Measurements from ENCODE around the gene HNRNPLL.

HNRNPLL gene

GRCh38 chr2:38598200-38598990, 4.3 kb downstream of the HNRNPLL start:
- no peak for DNase-seq (ENCODE audit: extremely low read depth in 1 of 2, low read depth in 1 of 2)

- no peak for DNase-seq (ENCODE audit: extremely low read depth in 1 of 2, low read depth in 1 of 2)
Measured at GRCh38 chr2:38597115-38597514, 5.6 kb downstream of the HNRNPLL start.

DNA sequence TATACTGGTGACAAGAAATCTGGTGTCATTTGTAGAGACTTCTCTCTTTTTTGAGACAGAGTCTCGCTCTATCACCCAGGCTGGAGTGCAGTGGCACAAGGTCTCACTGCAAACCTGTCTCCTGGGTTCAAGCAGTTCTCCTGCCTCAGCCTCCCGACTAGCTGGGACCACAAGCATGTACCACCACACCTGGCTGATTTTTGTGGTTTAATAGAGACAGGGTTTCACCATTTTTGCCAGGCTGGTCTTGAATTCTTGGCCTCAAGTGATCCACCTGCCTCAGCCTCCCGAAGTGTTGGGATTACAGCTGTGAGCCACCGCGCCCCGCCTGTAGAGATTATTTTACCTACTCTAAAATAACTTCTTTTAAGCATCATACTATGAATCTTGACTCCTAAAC, 6.5 kb downstream of the HNRNPLL start:
- DNase-seq (ENCODE audit: extremely low read depth in 1 of 2, low read depth in 1 of 2) = no peak

- DNase-seq (ENCODE audit: extremely low read depth in 1 of 2, low read depth in 1 of 2) = no peak
Measured at GRCh38 chr2:38592951-38593350, 9.8 kb downstream of the HNRNPLL start.

DNA sequence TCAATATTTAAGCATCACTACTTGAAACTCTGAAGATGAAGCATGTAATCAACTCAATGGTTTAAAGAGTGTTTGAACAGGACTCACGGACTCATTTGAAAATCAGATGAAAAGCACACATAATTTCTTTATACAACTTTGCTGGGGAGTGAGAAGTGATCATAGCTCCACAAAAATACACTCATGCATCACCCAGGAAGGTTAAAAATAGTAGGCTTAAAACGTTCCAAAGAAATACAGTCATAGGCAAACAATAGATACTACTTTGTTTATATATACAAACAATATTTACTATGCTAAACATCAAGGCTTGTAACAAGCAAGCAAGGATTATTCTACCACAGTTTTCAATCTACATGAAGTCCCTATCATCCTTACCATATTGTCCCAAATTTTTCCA, 11.6 kb downstream of the HNRNPLL start:
- no peak for DNase-seq (ENCODE audit: extremely low read depth in 1 of 2, low read depth in 1 of 2)

GRCh38 chr2:38590053-38590452, 12.7 kb downstream of the HNRNPLL start:
- DNase-seq (ENCODE audit: extremely low read depth in 1 of 2, low read depth in 1 of 2) = no peak

DNA sequence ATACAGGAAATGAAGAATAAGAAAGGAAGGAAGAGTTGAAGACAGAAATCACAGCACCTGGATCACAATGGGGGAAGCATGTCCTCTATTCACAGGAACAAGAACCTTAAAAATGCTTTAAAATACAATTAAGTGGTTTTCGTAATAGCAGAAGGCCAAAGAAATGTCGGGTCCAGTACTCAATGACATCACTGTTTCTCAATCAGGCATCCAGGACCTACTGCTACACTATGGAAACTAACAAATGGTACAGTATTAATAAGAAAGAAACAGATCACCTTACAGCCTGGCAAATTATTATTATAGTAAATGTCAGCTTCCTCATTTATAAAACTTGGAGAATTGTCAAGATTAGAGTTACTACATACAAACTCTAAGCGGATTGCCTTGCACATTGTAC, 15.8 kb downstream of the HNRNPLL start:
- no peak for DNase-seq (ENCODE audit: extremely low read depth in 1 of 2, low read depth in 1 of 2)

- no peak for DNase-seq (ENCODE audit: extremely low read depth in 1 of 2, low read depth in 1 of 2)
Measured at GRCh38 chr2:38584881-38585280, 17.8 kb downstream of the HNRNPLL start.

GRCh38 chr2:38583994-38584393, 18.7 kb downstream of the HNRNPLL start:
- no peak for DNase-seq (ENCODE audit: extremely low read depth in 1 of 2, low read depth in 1 of 2)

DNA sequence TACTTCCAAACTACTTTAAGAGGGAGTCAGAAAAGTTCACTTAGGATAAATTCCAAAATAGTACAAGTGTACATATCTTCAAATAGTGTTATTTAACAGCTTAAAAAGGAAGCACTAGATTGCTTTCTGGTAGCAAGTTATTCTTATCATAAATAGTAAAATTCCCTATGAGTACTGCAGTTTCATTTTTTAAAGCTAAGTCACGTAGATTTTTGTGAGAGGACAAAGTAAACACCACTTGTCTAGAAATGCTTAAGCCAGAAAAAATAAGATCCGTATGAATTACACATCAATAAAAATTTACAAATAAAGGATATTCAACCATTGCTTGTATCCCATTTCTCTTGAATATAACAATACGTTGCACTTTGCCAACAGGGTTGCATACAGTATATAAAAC, 19.2 kb downstream of the HNRNPLL start:
- DNase-seq (ENCODE audit: extremely low read depth in 1 of 2, low read depth in 1 of 2) = no peak

- DNase-seq (ENCODE audit: extremely low read depth in 1 of 2, low read depth in 1 of 2) = no peak
Measured at GRCh38 chr2:38581193-38582147, 21.3 kb downstream of the HNRNPLL start.

- no peak for DNase-seq (ENCODE audit: extremely low read depth in 1 of 2, low read depth in 1 of 2)
Measured at GRCh38 chr2:38580115-38580636, 22.6 kb downstream of the HNRNPLL start.

DNA sequence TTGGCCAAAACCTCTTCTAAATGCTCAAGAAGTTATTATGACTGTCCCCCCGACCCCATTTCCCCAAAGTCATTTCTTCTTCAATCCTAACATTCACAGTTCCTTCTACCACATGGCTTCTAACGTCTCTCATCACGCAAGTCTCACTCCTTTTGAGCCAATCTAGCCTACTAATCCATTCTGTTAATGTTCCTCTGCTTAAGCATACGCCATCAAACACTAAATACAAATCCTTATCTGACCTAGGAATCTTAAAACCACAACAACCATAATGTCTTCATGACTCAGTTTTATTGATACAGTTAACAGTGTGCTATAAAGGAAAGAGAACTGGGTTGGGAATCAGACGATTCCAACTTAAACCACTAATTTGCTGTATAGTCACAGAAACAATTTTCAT, 23.9 kb downstream of the HNRNPLL start:
- DNase-seq (ENCODE audit: extremely low read depth in 1 of 2, low read depth in 1 of 2) = no peak

GRCh38 chr2:38574278-38574677, 28.4 kb downstream of the HNRNPLL start:
- DNase-seq (ENCODE audit: extremely low read depth in 1 of 2, low read depth in 1 of 2) = no peak

GRCh38 chr2:38572167-38572566, 30.6 kb downstream of the HNRNPLL start:
- no peak for DNase-seq (ENCODE audit: extremely low read depth in 1 of 2, low read depth in 1 of 2)

GRCh38 chr2:38571193-38571592, 31.5 kb downstream of the HNRNPLL start:
- DNase-seq (ENCODE audit: extremely low read depth in 1 of 2, low read depth in 1 of 2) = no peak

DNA sequence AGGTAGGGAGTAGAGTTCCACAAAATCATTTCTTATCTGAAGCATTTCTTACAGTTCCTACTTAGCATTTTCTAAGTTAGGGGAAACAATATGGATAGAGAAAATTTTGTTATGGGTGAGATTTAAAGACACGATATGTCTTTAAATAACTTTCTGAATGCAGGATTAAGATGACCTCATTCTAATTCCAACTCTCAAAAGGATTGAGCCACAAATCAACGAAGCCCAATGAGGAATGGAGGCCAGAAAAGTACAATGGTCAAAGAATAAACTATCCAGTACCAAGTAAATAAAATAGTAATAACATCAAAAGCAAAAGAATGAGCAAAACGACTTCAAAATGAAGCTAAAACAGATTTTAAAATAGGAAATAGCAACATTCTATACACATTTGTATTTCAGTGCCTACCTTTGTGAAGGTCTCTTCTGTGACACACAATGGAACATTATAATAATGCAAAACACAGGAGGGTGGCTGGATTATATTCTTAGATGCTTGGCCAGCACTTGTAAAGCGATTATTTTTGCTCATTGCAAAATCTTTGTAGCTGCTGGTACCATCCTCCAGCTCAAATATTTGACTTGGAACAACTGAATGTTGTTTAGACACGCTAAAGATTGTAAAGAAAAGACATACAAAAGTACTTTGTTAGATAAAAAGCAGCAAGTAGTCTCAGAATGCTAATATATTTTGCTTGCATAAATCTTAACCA, 33.8 kb downstream of the HNRNPLL start:
- DNase-seq (ENCODE audit: extremely low read depth in 1 of 2, low read depth in 1 of 2) = no peak

DNA sequence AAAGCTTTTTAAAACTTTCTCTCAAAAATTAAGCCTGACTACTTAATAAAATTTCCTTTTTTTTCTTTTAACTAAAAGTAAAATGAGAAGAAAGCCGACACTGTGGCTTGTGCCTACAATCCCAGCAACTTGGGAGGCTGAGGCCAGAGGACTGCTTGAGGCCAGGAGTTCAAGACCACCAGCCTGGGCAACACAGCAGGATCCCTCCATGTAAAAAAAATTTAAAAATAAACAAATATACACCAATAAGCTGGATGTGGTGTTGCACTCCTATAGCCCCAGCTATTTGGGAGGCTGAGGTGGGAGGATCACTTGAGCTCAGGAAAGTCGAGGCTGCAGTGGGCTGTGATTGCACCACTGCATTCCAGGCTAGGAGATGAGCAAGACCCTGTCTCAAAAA, 37.4 kb downstream of the HNRNPLL start:
- DNase-seq (ENCODE audit: extremely low read depth in 1 of 2, low read depth in 1 of 2) = no peak

- DNase-seq (ENCODE audit: extremely low read depth in 1 of 2, low read depth in 1 of 2) = no peak
Measured at GRCh38 chr2:38561691-38562090, 41.0 kb downstream of the HNRNPLL start.

GRCh38 chr2:38560092-38560491, 42.6 kb downstream of the HNRNPLL start:
- no peak for DNase-seq (ENCODE audit: extremely low read depth in 1 of 2, low read depth in 1 of 2)

DNA sequence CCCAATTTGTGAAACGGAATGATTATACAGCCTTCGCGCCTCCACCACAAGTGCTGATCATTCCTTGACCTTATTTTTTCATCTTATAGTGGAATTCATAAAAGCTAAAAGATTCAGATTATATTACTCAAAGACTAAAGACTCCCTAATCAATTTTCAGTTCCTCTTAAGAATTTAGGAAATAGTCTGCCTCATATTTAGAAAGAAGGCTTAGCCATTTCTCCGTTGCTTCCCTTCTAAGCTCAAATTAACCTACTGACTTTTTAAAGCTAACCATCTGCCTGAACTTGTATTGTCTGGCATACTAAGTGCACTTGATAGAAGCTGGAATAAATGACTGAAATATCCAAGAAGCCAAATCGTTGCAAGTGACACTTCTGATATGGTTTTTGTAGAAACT, 44.7 kb downstream of the HNRNPLL start:
- no peak for DNase-seq (ENCODE audit: extremely low read depth in 1 of 2, low read depth in 1 of 2)
